ENCODE results near the gene TAF9. TPM values are rescaled to one million over a fixed set of nuclear protein-coding genes. Genes with fewer than 3 reads are reported as not detected.
"Not testable (repeated sequence)": the region's sequence is repeated elsewhere in the genome, so short reads cannot be mapped to it uniquely, and the experiment has no call there.

Gene TAF9
- polyA plus RNA-seq, 1 of the 3 experiments (the other 2 are of a cell fraction): 106 TPM

GRCh38 chr5:69335341-69335935 is 33.9 kb downstream of the TAF9 start (continued):
- TF ChIP-seq TEAD4 (IDR thresholded peaks at IDR 0.05; ENCODE audit: borderline replicate concordance, insufficient read depth) (no peak), MEF2A (IDR thresholded peaks at IDR 0.05; ENCODE audit: borderline replicate concordance, low read depth) (no peak), FOXJ3 (CRISPR knock-in tag; IDR thresholded peaks at IDR 0.05) (no peak), RFX5 (IDR thresholded peaks at IDR 0.05; ENCODE audit: low read length) (no peak), RXRA (IDR thresholded peaks at IDR 0.05; ENCODE audit: borderline replicate concordance, low read depth) (no peak), RAD21 (IDR thresholded peaks at IDR 0.05; ENCODE audit: low read length) (no peak), GABPA (IDR thresholded peaks at IDR 0.05; ENCODE audit: low read depth) (no peak)

- 18% methylated on average over 11 of the region's 18 CpGs for WGBS (ENCODE audit: low lambda C conversion rate)
- ChIA-PET CTCF (interaction anchor here (0.6 to 3.0 kb wide), 31 partner anchors 8 to 801 kb away, joined by 3 to 22 read pairs (median 4); partner anchors contain the start of gene SLC30A5), POLR2A (interaction anchor here (1.4 kb wide), 1 partner anchor 145 kb away, joined by 3 read pairs; no protein-coding TSS in a partner anchor)
- peak; percentile 86 for DNase-seq
- no peaks in the 10 kb centered on the region; the same call in 1 of the 2 replicates for H3K79me2 ChIP-seq (ENCODE audit: insufficient read depth)
- H3K4me3 ChIP-seq (ENCODE audit: low read depth in 2 of 2, low read length in 1 of 2): no peak overlapping the region; a peak in 1 of 4 replicates
- peak overlapping the region; percentile 91 for H2AFZ ChIP-seq (ENCODE audit: low read depth)
- peaks cover 0 to 4% of the 10 kb centered on the region in 2 experiments; a peak in 1 of 4 replicates for H3K4me1 ChIP-seq (ENCODE audit: control insufficient read depth in 1 of 2, insufficient read depth in 2 of 2, low read depth in 1 of 2, low read length in 1 of 2)
- no peaks in the 10 kb centered on the region for H4K20me1 ChIP-seq (ENCODE audit: insufficient read depth)
- no peaks in the 10 kb centered on the region for H3K27me3 ChIP-seq (ENCODE audit: insufficient read depth)
- H3K36me3 ChIP-seq (replicated peaks in 1 of 2; ENCODE audit: control insufficient read depth in 1 of 2, insufficient read depth in 2 of 2, low read length in 1 of 2): no peaks in the 10 kb centered on the region
- H3K4me2 ChIP-seq: no peak overlapping the region
- TF ChIP-seq CTCF (IDR thresholded peaks at IDR 0.05) (peak; percentile 82), RAD21 (IDR thresholded peaks at IDR 0.05; ENCODE audit: low read length) (peak; percentile 79), EP300 (IDR thresholded peaks at IDR 0.05; ENCODE audit: borderline replicate concordance in 1 of 2, low read depth in 1 of 2, low read length in 1 of 2) (no peak), RCOR1 (IDR thresholded peaks at IDR 0.05; ENCODE audit: low read length) (no peak; the same call in 1 of the 2 replicates), GATA2 (CRISPR knock-in tag; IDR thresholded peaks at IDR 0.05) (no peak), SMC3 (IDR thresholded peaks at IDR 0.05; ENCODE audit: low read depth, low read length) (peak; percentile 82), MAX (IDR thresholded peaks at IDR 0.05; ENCODE audit: low read depth) (peak; percentile 51; the same call in 1 of the 2 replicates), YY1 (IDR thresholded peaks at IDR 0.05; ENCODE audit: low read depth) (no peak)
- no peak overlapping the region for H3K27ac ChIP-seq (ENCODE audit: low read depth in 2 of 2, low read length in 1 of 2)
- no peaks in the 10 kb centered on the region for H3K9me3 ChIP-seq
- peaks cover 6% of the 10 kb centered on the region for H3F3A ChIP-seq (replicated peaks; ENCODE audit: insufficient read depth)
- no peak overlapping the region for H3K9ac ChIP-seq
- H3K9me2 ChIP-seq: no peaks in the 10 kb centered on the region
These were observed 34.5 kb downstream of the TAF9 start for GRCh38 chr5:69334793-69335268.

GRCh38 chr5:69333668-69334315 is 35.5 kb downstream of the TAF9 start:
- not testable (repeated sequence) for H3K4me2 ChIP-seq; H4K20me1 ChIP-seq (ENCODE audit: insufficient read depth); H3F3A ChIP-seq (replicated peaks; ENCODE audit: insufficient read depth); H3K9ac ChIP-seq; H3K9me3 ChIP-seq; H3K4me1 ChIP-seq (ENCODE audit: control insufficient read depth in 1 of 2, insufficient read depth in 2 of 2, low read depth in 1 of 2, low read length in 1 of 2); H3K79me2 ChIP-seq (ENCODE audit: insufficient read depth); DNase-seq; H3K36me3 ChIP-seq (replicated peaks in 1 of 2; ENCODE audit: control insufficient read depth in 1 of 2, insufficient read depth in 2 of 2, low read length in 1 of 2); H3K27ac ChIP-seq (ENCODE audit: low read depth in 2 of 2, low read length in 1 of 2); H3K27me3 ChIP-seq (ENCODE audit: insufficient read depth); H3K9me2 ChIP-seq; H3K4me3 ChIP-seq (ENCODE audit: low read depth in 2 of 2, low read length in 1 of 2)
- peak overlapping the region; percentile 91; the same call in 1 of the 2 replicates for H2AFZ ChIP-seq (ENCODE audit: low read depth)
- CTCF ChIA-PET: interaction anchor here (0.8 to 3.0 kb wide), 19 partner anchors 9 to 307 kb away, joined by 3 to 22 read pairs (median 6); partner anchors contain the start of gene SLC30A5
- WGBS (ENCODE audit: low lambda C conversion rate): 98% methylated on average over 17 of the region's 25 CpGs
- POLR2A ChIA-PET: interaction anchor here (1.4 kb wide), 1 partner anchor 144 kb away, joined by 3 read pairs; no protein-coding TSS in a partner anchor
